Activated CD4-positive, alpha-beta T cell treated with anti-CD3 and anti-CD28 coated beads, Interleukin-2, amount 50 U/mL, for 4 hours (primary cell): ENCODE results near the gene RFX3.
A peak's percentile ranks its signal among the peaks of the same experiment; 100 is the strongest.
"Not testable (repeated sequence)": the region's sequence is repeated elsewhere in the genome, so short reads cannot be mapped to it uniquely, and the experiment has no call there.

Source experiments
- DNase-seq, 2 experiments: peaks; one replicate each; pipeline ENCODE4 v3.0.0-alpha.2; 2020

RFX3 gene

GRCh38 chr9:3342159-3342777, 183.5 kb downstream of the RFX3 start:
- DNase-seq, result no peak

GRCh38 chr9:3337515-3338225, 188.1 kb downstream of the RFX3 start:
- peak in 1 of 2 experiments; percentile 4 for DNase-seq

GRCh38 chr9:3336951-3337350, 188.8 kb downstream of the RFX3 start:
- DNase-seq, result no peak

GRCh38 chr9:3332802-3333201, 193.0 kb downstream of the RFX3 start:
- DNase-seq, result no peak

- no peak for DNase-seq
These were observed 194.0 kb downstream of the RFX3 start for GRCh38 chr9:3331801-3332200.

GRCh38 chr9:3330792-3331420, 194.9 kb downstream of the RFX3 start:
- no peak for DNase-seq

- DNase-seq, result no peak
These were observed 196.4 kb downstream of the RFX3 start for GRCh38 chr9:3329361-3329760.

- no peak for DNase-seq
These were observed 202.1 kb downstream of the RFX3 start for GRCh38 chr9:3323714-3324113.

- no peak for DNase-seq
These were observed 204.6 kb downstream of the RFX3 start for GRCh38 chr9:3321186-3321585.

GRCh38 chr9:3312595-3312994, 213.2 kb downstream of the RFX3 start:
- DNase-seq, result not testable (repeated sequence)

- DNase-seq, result no peak
These were observed 217.2 kb downstream of the RFX3 start for GRCh38 chr9:3308609-3309008.

GRCh38 chr9:3304388-3304787, 221.4 kb downstream of the RFX3 start:
- DNase-seq, result not testable (repeated sequence)

GRCh38 chr9:3299872-3300271, 225.9 kb downstream of the RFX3 start:
- DNase-seq, result no peak

- no peak for DNase-seq
These were observed 229.3 kb downstream of the RFX3 start for GRCh38 chr9:3296536-3296935.

- DNase-seq, result no peak
These were observed 233.5 kb downstream of the RFX3 start for GRCh38 chr9:3292311-3292710.

- DNase-seq, result no peak
These were observed 235.5 kb downstream of the RFX3 start for GRCh38 chr9:3290231-3290840.

GRCh38 chr9:3288686-3289085, 237.1 kb downstream of the RFX3 start:
- DNase-seq, result no peak

- DNase-seq, result no peak
These were observed 240.2 kb downstream of the RFX3 start for GRCh38 chr9:3285365-3286161.

- DNase-seq, result no peak
These were observed 243.4 kb downstream of the RFX3 start for GRCh38 chr9:3282365-3282764.

- DNase-seq, result no peak
These were observed 244.4 kb downstream of the RFX3 start for GRCh38 chr9:3281399-3281798.

GRCh38 chr9:3277200-3277599, 248.6 kb downstream of the RFX3 start:
- DNase-seq, result no peak

- DNase-seq, result no peak
These were observed 254.2 kb downstream of the RFX3 start for GRCh38 chr9:3271581-3271980.

GRCh38 chr9:3271157-3271556, 254.6 kb downstream of the RFX3 start:
- DNase-seq, result no peak
